Choroid plexus epithelial cell (primary cell): Measurements from ENCODE around the gene AIF1.

Source experiments
- DNase-seq: peaks from one replicate; pipeline ENCODE4 v3.0.0-alpha.2; 2010; ENCODE audit warnings: low read depth
- H3K4me3 ChIP-seq: 2 replicates; pipeline ENCODE4 v1.5.1; 2011; ENCODE audit warnings: low read depth, mild to moderate bottlenecking, control low read depth, low read length, moderate library complexity
- TF ChIP-seq, protein P1 (sequence below): conservative IDR thresholded peaks from 2 replicates; pipeline ENCODE4 v1.5.1; 2011; ENCODE audit warnings: low read depth, mild to moderate bottlenecking, control low read depth, inconsistent platforms, low read length, moderate library complexity

Gene AIF1

DNA sequence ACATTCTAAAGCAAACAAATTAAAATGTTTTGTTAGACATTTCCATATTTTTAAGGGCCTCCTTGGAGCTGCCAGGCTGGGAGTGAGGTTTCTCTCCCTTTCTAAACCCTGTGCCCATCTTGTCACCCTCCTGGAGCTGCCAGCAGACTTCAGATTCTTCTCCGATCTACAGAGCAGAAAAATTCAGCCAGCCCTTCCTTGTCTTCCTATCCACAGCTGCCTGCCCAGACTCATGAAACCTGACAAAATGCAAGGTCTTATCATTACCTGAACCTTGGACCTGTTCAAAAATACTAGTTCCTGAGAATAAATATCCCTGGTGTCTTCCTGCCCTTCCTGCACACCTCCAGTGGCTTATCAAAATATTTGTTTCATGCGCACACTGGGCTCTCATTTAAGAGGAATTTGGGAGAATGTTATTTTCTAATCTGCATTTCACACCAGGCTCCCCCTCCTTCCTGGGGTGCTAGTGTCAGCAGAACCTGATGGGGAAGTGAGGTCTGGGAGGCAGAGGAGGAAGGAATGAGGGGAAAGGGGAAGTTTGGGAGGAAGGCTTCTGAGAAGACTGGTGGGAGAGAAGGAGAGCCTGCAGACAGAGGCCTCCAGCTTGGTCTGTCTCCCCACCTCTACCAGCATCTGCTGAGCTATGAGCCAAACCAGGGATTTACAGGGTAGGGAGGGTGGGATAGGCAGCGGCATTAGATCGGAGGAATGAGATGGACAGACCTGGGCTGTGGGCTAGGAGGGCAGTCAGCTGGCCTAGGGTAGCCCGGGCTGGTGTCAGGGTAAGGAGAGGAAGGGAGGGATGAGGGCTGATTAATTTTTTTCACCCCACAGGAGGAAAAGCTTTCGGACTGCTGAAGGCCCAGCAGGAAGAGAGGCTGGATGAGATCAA, at the start of gene AIF1:
TSS of gene AIF1 (plus strand) at position 551 of the 895 bp plus-strand sequence. CDS start at position 647, 96 bp downstream.
- H3K4me3 ChIP-seq, result no peak within 1 kb of the TSS
- DNase-seq, result no peak
- TF ChIP-seq, protein P1, sequence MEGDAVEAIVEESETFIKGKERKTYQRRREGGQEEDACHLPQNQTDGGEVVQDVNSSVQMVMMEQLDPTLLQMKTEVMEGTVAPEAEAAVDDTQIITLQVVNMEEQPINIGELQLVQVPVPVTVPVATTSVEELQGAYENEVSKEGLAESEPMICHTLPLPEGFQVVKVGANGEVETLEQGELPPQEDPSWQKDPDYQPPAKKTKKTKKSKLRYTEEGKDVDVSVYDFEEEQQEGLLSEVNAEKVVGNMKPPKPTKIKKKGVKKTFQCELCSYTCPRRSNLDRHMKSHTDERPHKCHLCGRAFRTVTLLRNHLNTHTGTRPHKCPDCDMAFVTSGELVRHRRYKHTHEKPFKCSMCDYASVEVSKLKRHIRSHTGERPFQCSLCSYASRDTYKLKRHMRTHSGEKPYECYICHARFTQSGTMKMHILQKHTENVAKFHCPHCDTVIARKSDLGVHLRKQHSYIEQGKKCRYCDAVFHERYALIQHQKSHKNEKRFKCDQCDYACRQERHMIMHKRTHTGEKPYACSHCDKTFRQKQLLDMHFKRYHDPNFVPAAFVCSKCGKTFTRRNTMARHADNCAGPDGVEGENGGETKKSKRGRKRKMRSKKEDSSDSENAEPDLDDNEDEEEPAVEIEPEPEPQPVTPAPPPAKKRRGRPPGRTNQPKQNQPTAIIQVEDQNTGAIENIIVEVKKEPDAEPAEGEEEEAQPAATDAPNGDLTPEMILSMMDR, result no peak

DNA sequence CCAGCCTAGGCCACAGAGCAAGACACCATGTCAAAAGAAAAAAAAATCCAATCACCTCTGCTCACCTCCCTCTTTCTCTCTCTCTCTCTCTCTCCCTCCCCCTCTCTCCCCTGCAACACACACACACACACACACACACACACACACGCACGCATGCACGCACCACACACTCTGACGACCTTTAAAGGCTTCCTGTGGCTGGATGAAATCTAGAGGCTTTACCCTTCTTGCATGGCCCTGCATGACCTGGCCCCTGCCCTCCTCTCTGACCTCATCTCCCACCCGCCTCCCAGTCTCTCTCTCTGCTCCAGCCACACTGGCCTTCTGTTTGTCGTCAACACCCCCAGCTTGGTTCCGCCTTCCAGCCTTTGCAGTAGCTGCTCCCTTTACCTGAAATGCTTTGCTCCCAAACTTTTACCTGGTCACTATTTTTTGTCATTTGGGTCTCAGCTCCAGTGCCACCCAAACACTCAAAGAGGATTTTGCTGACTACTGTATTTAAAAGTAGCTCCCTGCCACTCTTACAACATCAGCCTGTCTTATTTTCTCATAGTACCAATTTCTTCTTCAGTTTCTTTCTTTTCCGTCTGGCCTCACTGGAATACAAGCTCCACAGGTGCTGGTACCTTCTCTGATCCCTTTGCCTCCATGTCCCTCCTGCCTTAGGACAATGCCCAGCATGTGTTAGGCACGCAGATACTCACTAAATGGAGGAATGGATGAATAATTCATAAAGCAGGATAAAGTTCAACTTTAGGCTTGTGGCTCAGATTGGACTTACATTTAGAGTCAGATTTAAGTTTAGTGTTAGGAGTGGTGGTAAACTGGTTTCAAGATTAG, 47.3 kb upstream of the AIF1 start:
- DNase-seq, result no peak
- no peak overlapping the region for H3K4me3 ChIP-seq
- TF ChIP-seq, protein P1, result no peak

DNA sequence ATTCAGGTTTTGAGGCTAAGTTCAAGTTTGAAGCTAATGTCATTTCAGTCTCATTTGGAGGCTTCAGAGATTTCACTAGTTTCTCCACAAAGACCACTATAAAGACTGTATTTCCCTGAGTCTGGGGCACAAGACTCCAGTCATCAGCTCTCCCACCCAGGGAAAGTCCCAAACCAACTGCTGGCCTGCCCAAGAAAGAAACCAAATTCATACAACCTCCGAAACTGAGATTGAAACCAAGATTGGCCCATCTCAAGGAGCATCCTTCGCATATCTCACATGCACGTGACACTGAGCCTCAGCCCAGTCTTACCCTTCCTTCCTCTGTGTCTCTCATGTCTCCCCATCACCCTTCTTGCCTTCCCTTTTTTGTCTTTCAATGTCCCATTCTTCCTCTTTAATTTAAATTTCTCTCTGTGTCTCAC, 46.5 kb upstream of the AIF1 start:
- DNase-seq, result no peak
- no peak overlapping the region for H3K4me3 ChIP-seq
- TF ChIP-seq, protein P1, result no peak

DNA sequence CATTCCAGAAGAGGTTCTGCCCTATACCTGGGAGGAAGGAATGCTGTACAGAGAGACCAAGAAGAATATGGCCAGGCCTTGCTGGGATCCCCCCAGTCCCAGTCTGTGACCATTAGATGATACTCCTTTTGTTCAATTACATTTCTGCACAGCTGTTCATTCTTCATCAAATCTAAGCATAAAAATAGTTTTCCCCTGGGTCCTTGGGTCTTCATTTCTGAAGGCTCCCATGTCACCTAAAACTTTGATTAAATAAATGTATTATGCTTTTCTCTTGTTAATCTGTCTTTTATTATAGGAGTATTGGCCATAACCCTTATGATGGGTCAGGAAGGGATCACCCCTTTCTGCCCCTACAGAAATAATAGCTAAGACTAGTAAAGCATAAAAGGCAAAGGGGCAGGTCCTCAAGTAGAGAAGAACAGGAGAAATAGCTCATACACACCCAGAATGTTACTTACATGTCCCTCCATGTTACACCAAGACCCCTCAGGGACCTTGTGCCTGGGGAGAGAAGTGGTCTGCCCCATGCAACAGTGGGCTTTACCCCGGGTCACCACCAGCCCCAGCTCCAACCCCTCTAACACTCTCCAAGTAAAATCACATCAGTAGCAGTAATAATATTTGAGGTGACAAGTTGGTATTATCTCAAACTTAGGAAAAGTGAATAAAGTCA, 45.0 kb upstream of the AIF1 start:
- no peak overlapping the region for H3K4me3 ChIP-seq
- TF ChIP-seq, protein P1, result no peak
- no peak for DNase-seq

DNA sequence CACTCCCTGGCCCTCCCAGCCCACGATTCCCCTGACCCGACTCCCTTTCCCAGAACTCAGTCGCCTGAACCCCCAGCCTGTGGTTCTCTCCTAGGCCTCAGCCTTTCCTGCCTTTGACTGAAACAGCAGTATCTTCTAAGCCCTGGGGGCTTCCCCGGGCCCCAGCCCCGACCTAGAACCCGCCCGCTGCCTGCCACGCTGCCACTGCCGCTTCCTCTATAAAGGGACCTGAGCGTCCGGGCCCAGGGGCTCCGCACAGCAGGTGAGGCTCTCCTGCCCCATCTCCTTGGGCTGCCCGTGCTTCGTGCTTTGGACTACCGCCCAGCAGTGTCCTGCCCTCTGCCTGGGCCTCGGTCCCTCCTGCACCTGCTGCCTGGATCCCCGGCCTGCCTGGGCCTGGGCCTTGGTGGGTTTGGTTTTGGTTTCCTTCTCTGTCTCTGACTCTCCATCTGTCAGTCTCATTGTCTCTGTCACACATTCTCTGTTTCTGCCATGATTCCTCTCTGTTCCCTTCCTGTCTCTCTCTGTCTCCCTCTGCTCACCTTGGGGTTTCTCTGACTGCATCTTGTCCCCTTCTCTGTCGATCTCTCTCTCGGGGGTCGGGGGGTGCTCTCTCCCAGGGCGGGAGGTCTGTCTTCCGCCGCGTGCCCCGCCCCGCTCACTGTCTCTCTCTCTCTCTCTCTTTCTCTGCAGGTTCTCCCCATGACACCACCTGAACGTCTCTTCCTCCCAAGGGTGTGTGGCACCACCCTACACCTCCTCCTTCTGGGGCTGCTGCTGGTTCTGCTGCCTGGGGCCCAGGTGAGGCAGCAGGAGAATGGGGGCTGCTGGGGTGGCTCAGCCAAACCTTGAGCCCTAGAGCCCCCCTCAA, 42.8 kb upstream of the AIF1 start, which contains the start of gene LTA:
TSS of gene LTA (plus strand) at position 249 of the 871 bp plus-strand sequence. CDS start at position 703, 454 bp downstream.
- TF ChIP-seq, protein P1, result no peak
- no peak within 1 kb of the TSS for H3K4me3 ChIP-seq
- DNase-seq, result no peak
